GM12878 (cell line): ENCODE results near the gene GHRL. TPM values are rescaled to one million over a fixed set of nuclear protein-coding genes. Genes with fewer than 3 reads are reported as not detected.

Experiments used
- ATAC-seq: fragments of 200-7000 bp; cut with Tn5 transposase; 3 replicates; pipeline ENCODE4 v1.9.1; 2020; ENCODE audit warnings: mild to moderate bottlenecking, moderate library complexity
- BruUV-seq: library from RNA; stranded (reverse); fragments of 400-500 nt; replicated peaks from 2 replicates; lab custom pipeline; 2021; lab: Mats Ljungman, UMichigan
- CTCF ChIA-PET: fragments of 300-600 bp; sonication (Branson Sonifier 250); formaldehyde crosslinking; extraction: SDS; loops from one replicate; lab custom pipeline; 2021; ENCODE audit warnings: inconsistent platforms; lab: Yijun Ruan, JAX
- POLR2A ChIA-PET: fragments of 350-600 bp; formaldehyde crosslinking; extraction: SDS; loops from one replicate; lab custom pipeline; 2021; ENCODE audit warnings: inconsistent platforms; lab: Charles Lee
- RAD21 ChIA-PET: fragments of 300-600 bp; sonication (Branson Sonifier 250); formaldehyde crosslinking; loops from one replicate; lab custom pipeline; 2023; ENCODE audit warnings: antibody characterized with exemption; ENCODE audit not compliant: unreplicated experiment; lab: Charles Lee
- SMC1A ChIA-PET: fragments of 300-600 bp; sonication (Branson Sonifier 250); formaldehyde crosslinking; loops from one replicate; lab custom pipeline; 2023; ENCODE audit not compliant: unreplicated experiment, uncharacterized antibody; lab: Charles Lee
- DNase-seq: peaks from one replicate; pipeline ENCODE4 v3.0.0-alpha.2; 2011; ENCODE audit warnings: low read depth, low spot score
- FAIRE-seq: peaks from 3 replicates; lab custom pipeline; 2011; peaks lifted over from hg19 to GRCh38; lab: Jason Lieb, UNC
- H2AFZ ChIP-seq: 2 replicates; pipeline ENCODE4 v1.6.0; 2011; ENCODE audit warnings: low read depth, low read length, control low read depth; ENCODE audit not compliant: control insufficient read depth
- H3K27ac ChIP-seq: 2 replicates; pipeline ENCODE4 v1.5.1; 2011; ENCODE audit warnings: control low read depth; ENCODE audit not compliant: control insufficient read depth, insufficient read depth
- H3K27me3 ChIP-seq, 2 experiments: replicated peaks in 1 of 2; 2 replicates each; pipeline versions ENCODE4 v1.6.0 to v1.6.1; 2011; ENCODE audit warnings: low read length in 1 of 2; ENCODE audit not compliant: control insufficient read depth in 2 of 2, insufficient read depth in 2 of 2
- H3K36me3 ChIP-seq, 2 experiments: 2 replicates each; pipeline ENCODE4 v1.5.1; 2011; ENCODE audit warnings: low read length in 1 of 2; ENCODE audit not compliant: control insufficient read depth in 2 of 2, insufficient read depth in 2 of 2
- H3K4me1 ChIP-seq: 2 replicates; pipeline ENCODE4 v1.6.1; 2011; ENCODE audit warnings: mild to moderate bottlenecking, low read length, moderate library complexity, mixed read lengths; ENCODE audit not compliant: control insufficient read depth, insufficient read depth
- H3K4me2 ChIP-seq: 2 replicates; pipeline ENCODE4 v1.6.0; 2011; ENCODE audit warnings: control low read depth; ENCODE audit not compliant: control insufficient read depth, insufficient read depth
- H3K4me3 ChIP-seq: fragments of 200-600 bp; sonication (generic); 2 replicates; pipeline ENCODE4 v1.5.1; 2016
- H3K79me2 ChIP-seq: 2 replicates; pipeline ENCODE4 v1.6.0; 2011; ENCODE audit warnings: low read length; ENCODE audit not compliant: control insufficient read depth, insufficient read depth
- H3K9ac ChIP-seq: 2 replicates; pipeline ENCODE4 v1.8.0; 2011; ENCODE audit warnings: low read length, control low read depth, mixed read lengths; ENCODE audit not compliant: control insufficient read depth, insufficient read depth
- H3K9me3 ChIP-seq: replicated peaks from 3 replicates; pipeline ENCODE4 v1.5.1; 2011; ENCODE audit warnings: mild to moderate bottlenecking, low read length; ENCODE audit not compliant: control insufficient read depth, insufficient read depth
- H4K20me1 ChIP-seq: 2 replicates; pipeline ENCODE4 v1.6.0; 2011; ENCODE audit not compliant: control insufficient read depth, insufficient read depth
- MXI1 ChIP-seq: fragments of 150-350 bp; IDR thresholded peaks from 2 replicates; pipeline ENCODE4 v1.6.1; 2011; ENCODE audit warnings: low read depth, mild to moderate bottlenecking, inconsistent platforms, low read length, improper control_type of control experiment
- POLR2AphosphoS5 ChIP-seq: IDR thresholded peaks from 2 replicates; pipeline ENCODE4 v1.6.1; 2011; ENCODE audit warnings: mild to moderate bottlenecking, low read length, inconsistent platforms
- WGBS: methylation state at CpG from one replicate; pipeline ENCODE4 v1.1.6; 2016; ENCODE audit warnings: low lambda C conversion rate; ENCODE audit not compliant: insufficient replicate concordance, insufficient coverage; ENCODE audit errors: missing lambda C conversion rate; 5-methylcytosine and 5-hydroxymethylcytosine counted together
- in situ Hi-C: fragments of 300-500 bp; cut with MboI; formaldehyde crosslinking; loops from 9 replicates; pipeline ENCODE4 v1.14.3; 2018; ENCODE audit warnings: mixed read lengths
- intact Hi-C: fragments of 100-400 bp; cut with micrococcal nuclease; formaldehyde crosslinking; loops from one replicate; pipeline ENCODE4 v1.14.2; 2022; ENCODE audit not compliant: unreplicated experiment
- polyA plus RNA-seq, 11 experiments: library from polyadenylated mRNA; depleted of rRNA in 4 of 11; unstranded in 6 of 11; stranded (reverse) in 5 of 11; fragments of >200 nt; fragmentation: Nextera tagmentation in 4 of 11; fragmentation: Illumina TruSeq in 1 of 11; extraction: Ambion mirVana in 4 of 11; extraction: Trizol in 1 of 11; gene quantifications; 1 replicate in 1 of 11; 2 replicates in 10 of 11; pipeline versions ENCODE4 v1.2.1 to v1.2.3, GENCODE V29; 2011 to 2016; ENCODE audit warnings: inconsistent platforms in 2 of 11, missing spikeins in 2 of 11, low read depth in 1 of 11
- total RNA-seq, 4 experiments: library from RNA; depleted of rRNA in 3 of 4; stranded (reverse); fragments of >200 nt in 3 of 4; fragmentation: Illumina TruSeq in 1 of 4; extraction: Trizol in 1 of 4; gene quantifications; 2 replicates each; pipeline versions ENCODE4 v1.2.1 to v1.2.3, GENCODE V29; 2013 to 2021
- TF ChIP-seq, protein P1 (sequence below): fragments of 450-650 bp; IDR thresholded peaks from 2 replicates; pipeline ENCODE4 v1.6.1; 2017; ENCODE audit warnings: mild to moderate bottlenecking

Gene GHRL
- total and polyA plus RNA-seq, 10 of the 15 experiments (the other 5 are each of a cell fraction or from before 2014, with no cell fraction given): 0.35 to 2.2 (median 0.88) TPM

DNA sequence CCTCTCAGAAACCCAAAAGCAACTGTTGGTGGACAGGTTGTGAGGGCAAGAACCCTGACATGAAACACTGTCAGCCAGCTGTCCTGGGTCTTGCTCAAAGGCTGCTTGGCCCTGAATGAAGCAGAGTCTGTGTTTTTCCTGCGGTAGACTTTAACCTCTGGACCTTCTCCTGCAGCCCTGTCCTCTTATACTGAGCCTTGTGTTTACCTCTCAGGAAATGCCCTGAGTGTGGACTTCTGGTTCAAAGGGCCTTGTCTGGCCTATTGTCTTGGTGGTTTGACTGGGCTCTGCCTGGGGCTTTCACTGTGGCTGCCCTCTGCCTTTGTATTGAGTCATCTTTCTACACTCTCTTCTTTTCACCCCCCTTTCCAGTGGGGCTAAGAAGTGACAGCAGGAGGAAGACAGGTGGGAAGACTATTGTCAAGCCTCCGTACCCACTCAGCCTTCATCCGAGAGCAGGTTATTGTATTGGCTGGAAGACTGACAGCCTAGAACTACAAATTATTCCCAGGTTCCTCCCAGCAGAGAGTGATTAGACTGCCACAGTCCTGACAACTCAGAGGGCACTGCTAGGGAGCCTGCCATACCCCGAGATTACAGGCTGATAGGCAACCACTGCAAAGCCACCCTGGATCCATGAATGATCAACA, 24.7 kb upstream of the GHRL start:
- Histone ChIP-seq H3K4me1 (0 out of 2 replicates have a peak, but pooled peaks cover 3% of the 10 kb centered on the region), H2AFZ (no peak overlapping the region), H3K27ac (no peak overlapping the region), H4K20me1 (no peaks in the 10 kb centered on the region), H3K4me3 (no peak overlapping the region), H3K4me2 (no peak overlapping the region), H3K79me2 (peaks cover 24% of the 10 kb centered on the region), H3K36me3 (peaks cover 8 to 39% of the 10 kb centered on the region in 2 experiments), H3K9me3 (no peaks in the 10 kb centered on the region), H3K27me3 (no peaks in the 10 kb centered on the region), H3K9ac (no peak overlapping the region)
- intact Hi-C loops (no loop called here), in situ Hi-C loops (no loop called here)
- no peak for FAIRE-seq
- POLR2A ChIA-PET: no interaction called here
- ATAC-seq: no peak
- CTCF ChIA-PET: no interaction called here
- no peak for DNase-seq
- RAD21 ChIA-PET: no interaction called here
- no TSS peak for BruUV-seq
- SMC1A ChIA-PET: no interaction called here
- TF ChIP-seq, protein P1, sequence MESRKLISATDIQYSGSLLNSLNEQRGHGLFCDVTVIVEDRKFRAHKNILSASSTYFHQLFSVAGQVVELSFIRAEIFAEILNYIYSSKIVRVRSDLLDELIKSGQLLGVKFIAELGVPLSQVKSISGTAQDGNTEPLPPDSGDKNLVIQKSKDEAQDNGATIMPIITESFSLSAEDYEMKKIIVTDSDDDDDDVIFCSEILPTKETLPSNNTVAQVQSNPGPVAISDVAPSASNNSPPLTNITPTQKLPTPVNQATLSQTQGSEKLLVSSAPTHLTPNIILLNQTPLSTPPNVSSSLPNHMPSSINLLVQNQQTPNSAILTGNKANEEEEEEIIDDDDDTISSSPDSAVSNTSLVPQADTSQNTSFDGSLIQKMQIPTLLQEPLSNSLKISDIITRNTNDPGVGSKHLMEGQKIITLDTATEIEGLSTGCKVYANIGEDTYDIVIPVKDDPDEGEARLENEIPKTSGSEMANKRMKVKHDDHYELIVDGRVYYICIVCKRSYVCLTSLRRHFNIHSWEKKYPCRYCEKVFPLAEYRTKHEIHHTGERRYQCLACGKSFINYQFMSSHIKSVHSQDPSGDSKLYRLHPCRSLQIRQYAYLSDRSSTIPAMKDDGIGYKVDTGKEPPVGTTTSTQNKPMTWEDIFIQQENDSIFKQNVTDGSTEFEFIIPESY: no peak
- TF ChIP-seq, all 136 proteins: peak for 0
- WGBS: 100% methylated on average over 4 of the region's 4 CpGs

DNA sequence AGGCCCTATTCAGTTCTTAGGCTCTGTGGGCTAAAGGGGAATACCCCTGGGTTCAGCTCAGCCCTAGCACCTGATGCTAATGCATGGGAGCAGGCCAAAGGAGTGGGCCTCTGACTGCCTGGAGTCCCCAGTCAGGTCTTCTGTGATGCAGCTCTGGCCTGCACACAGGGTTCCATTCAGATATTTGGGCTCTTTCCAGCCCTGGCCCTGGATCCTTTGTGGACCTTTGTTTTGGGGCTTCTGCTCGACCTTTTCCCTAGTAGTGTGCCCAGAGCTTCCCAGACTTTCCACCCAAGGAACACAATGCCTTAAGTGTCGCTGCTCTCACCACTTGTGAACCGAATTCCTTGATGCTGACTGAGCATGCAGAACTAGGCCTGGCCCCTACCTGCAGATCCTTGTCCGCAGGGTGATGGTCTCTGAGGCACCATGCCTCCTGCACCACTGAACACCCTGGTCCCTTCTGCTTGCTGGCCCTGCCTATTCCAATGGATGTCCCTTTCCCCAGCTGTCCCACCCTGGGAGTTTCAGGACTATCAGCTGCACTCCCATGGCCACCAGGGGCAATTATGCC, 23.1 kb upstream of the GHRL start:
- H3K4me3 ChIP-seq: no peak overlapping the region
- SMC1A ChIA-PET: no interaction called here
- no peak overlapping the region for H2AFZ ChIP-seq
- ATAC-seq: peak; percentile 16; the same call in 1 of the 3 replicates
- intact Hi-C loops: no loop called here
- 0 out of 2 replicates have a peak, but pooled peaks have one; percentile 15 for TF ChIP-seq POLR2AphosphoS5
- TF ChIP-seq MXI1: no peak
- TF ChIP-seq, all 136 proteins: peak for 1
- POLR2A ChIA-PET: no interaction called here
- H3K36me3 ChIP-seq: peaks cover 16 to 48% of the 10 kb centered on the region in 2 experiments
- no peak for FAIRE-seq
- no peaks in the 10 kb centered on the region for H3K27me3 ChIP-seq
- no peak overlapping the region for H3K4me2 ChIP-seq
- in situ Hi-C loops: no loop called here
- WGBS: 90% methylated on average over 4 of the region's 4 CpGs
- H3K9ac ChIP-seq: no peak overlapping the region
- BruUV-seq: no TSS peak
- 0 out of 2 replicates have a peak, but pooled peaks cover 3% of the 10 kb centered on the region for H3K4me1 ChIP-seq
- H3K27ac ChIP-seq: no peak overlapping the region
- no peaks in the 10 kb centered on the region for H3K9me3 ChIP-seq
- CTCF ChIA-PET: no interaction called here
- peaks cover 23% of the 10 kb centered on the region for H3K79me2 ChIP-seq
- RAD21 ChIA-PET: no interaction called here
- no peak for DNase-seq
- no peaks in the 10 kb centered on the region for H4K20me1 ChIP-seq
